AG10803 (cell line): ENCODE data around the gene CARD11.

ENCODE experiments used
- DNase-seq: peaks from one replicate; pipeline ENCODE4 v3.0.0; 2010; ENCODE audit warnings: low read depth
- H3K4me3 ChIP-seq: 2 replicates; pipeline ENCODE4 v1.5.1; 2011; ENCODE audit warnings: mild to moderate bottlenecking, low read length, control low read depth
- CTCF ChIP-seq: conservative IDR thresholded peaks from 2 replicates; pipeline ENCODE4 v1.5.1; 2011; ENCODE audit warnings: mild to moderate bottlenecking, low read length, control low read depth, inconsistent platforms

CARD11 gene

GRCh38 chr7:2918406-2918805 is 125.3 kb downstream of the CARD11 start:
- H3K4me3 ChIP-seq, result no peak overlapping the region
- no peak for DNase-seq
- TF ChIP-seq CTCF, result no peak

DNA sequence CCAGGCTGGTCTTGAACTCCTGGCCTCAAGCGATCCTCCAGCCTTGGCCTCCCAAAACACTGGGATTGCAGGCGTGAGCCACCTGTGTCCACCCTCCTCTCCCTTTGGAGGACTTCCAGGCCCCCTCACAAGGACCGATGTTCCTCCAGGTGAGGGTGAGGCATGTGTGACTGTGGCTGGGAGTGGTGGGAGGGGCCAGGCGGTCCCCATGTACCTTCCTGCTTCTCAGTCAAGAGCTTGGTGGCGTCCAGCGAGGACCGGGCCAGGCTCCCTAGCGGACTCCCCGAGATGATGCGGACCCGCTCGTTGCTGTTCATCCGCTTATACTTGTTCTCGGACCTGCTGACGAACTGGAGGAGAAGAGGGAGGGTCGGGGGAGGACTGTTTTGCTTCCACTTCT is 128.6 kb downstream of the CARD11 start:
- no peak for DNase-seq
- H3K4me3 ChIP-seq, result no peak overlapping the region
- no peak for TF ChIP-seq CTCF

- H3K4me3 ChIP-seq, result no peak overlapping the region
- no peak for TF ChIP-seq CTCF
- DNase-seq, result no peak
Observed at GRCh38 chr7:2913760-2914387, 129.8 kb downstream of the CARD11 start.

- no peak overlapping the region for H3K4me3 ChIP-seq
- DNase-seq, result no peak
- TF ChIP-seq CTCF, result no peak
Observed at GRCh38 chr7:2912684-2913439, 130.8 kb downstream of the CARD11 start.

- H3K4me3 ChIP-seq, result no peak overlapping the region
- DNase-seq, result no peak
- no peak for TF ChIP-seq CTCF
Observed at GRCh38 chr7:2911466-2911865, 132.2 kb downstream of the CARD11 start.

DNA sequence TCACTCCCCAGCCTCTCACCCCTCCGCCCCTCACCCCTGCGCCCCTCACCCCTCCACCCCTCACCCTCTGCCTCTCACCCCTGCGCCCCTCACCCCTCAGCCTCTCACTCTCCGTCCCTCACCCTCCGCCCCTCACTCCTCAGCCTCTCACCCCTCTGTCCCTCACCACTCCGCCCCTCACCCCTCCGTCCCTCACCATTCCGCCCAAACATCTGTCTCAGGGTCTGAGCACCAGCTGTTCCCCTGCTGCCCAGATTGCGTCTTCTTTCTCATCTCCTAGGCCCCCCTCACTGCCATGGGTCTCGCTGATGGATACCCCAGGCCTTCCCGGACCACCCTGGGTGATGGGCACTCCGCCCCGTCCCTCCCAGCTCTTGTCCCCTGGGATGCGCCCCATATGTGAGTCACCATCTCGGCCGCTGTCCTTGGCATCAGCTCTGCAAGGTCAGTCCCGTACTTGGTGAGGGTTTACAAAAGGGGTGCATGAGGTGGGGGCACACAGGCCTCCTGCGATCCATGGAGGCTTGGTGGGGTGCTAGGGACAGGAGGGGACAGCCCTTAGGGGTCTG is 134.1 kb downstream of the CARD11 start:
- TF ChIP-seq CTCF, result no peak
- DNase-seq, result no peak
- no peak overlapping the region for H3K4me3 ChIP-seq

GRCh38 chr7:2909043-2909442 is 134.6 kb downstream of the CARD11 start:
- TF ChIP-seq CTCF, result no peak
- H3K4me3 ChIP-seq, result no peak overlapping the region
- DNase-seq, result no peak
